Central memory CD8-positive, alpha-beta T cell (primary cell): ENCODE measurements around the gene NINJ2.

Experiments
- ATAC-seq: fragments of 150-1000 bp; cut with Tn5 transposase; replicated peaks from 2 replicates; pipeline ENCODE4 v1.10.0; 2022; ENCODE audit warnings: mild to moderate bottlenecking, moderate FRiP score, moderate number of reproducible peaks; ENCODE audit not compliant: poor library complexity, severe bottlenecking; ENCODE audit errors: extremely low read depth
- DNase-seq, 2 donors: peaks; one replicate each; pipeline ENCODE4 v3.0.0; 2021; ENCODE audit warnings: low spot score in 2 of 2
- H3K27ac Mint-ChIP-seq: one replicate; pipeline ENCODE4 v1.8.0; 2022; ENCODE audit warnings: low read depth, mild to moderate bottlenecking, moderate library complexity, mixed read lengths
- H3K27me3 Mint-ChIP-seq: one replicate; pipeline ENCODE4 v1.8.0; 2022; ENCODE audit warnings: mixed read lengths
- H3K36me3 Mint-ChIP-seq: one replicate; pipeline ENCODE4 v1.8.0; 2022; ENCODE audit warnings: mild to moderate bottlenecking, moderate library complexity, mixed read lengths; ENCODE audit not compliant: insufficient read depth
- H3K4me1 Mint-ChIP-seq: one replicate; pipeline ENCODE4 v1.8.0; 2022; ENCODE audit warnings: mixed read lengths
- H3K4me3 Mint-ChIP-seq: one replicate; pipeline ENCODE4 v1.8.0; 2022; ENCODE audit warnings: mild to moderate bottlenecking, moderate library complexity, mixed read lengths
- H3K9me3 Mint-ChIP-seq: one replicate; pipeline ENCODE4 v1.8.0; 2022; ENCODE audit warnings: mixed read lengths

NINJ2 gene

GRCh38 chr12:614411-614970, 48.8 kb downstream of the NINJ2 start:
- ATAC-seq: no peak

GRCh38 chr12:613996-614395, 49.2 kb downstream of the NINJ2 start:
- peaks cover 22% of the 10 kb centered on the region for H3K4me1 Mint-ChIP-seq
- H3K27me3 Mint-ChIP-seq: no peaks in the 10 kb centered on the region
- no peak for ATAC-seq
- no peak overlapping the region for H3K4me3 Mint-ChIP-seq
- DNase-seq: no peak
- no peak overlapping the region for H3K27ac Mint-ChIP-seq
- H3K36me3 Mint-ChIP-seq: no peaks in the 10 kb centered on the region
- no peaks in the 10 kb centered on the region for H3K9me3 Mint-ChIP-seq

More at GRCh38 chr12:614411-614970, 48.8 kb downstream of the NINJ2 start:
- H3K4me1 Mint-ChIP-seq: peaks cover 22% of the 10 kb centered on the region
- no peaks in the 10 kb centered on the region for H3K27me3 Mint-ChIP-seq
- H3K27ac Mint-ChIP-seq: no peak overlapping the region
- no peak for DNase-seq
- H3K4me3 Mint-ChIP-seq: no peak overlapping the region
- no peaks in the 10 kb centered on the region for H3K36me3 Mint-ChIP-seq
- H3K9me3 Mint-ChIP-seq: no peaks in the 10 kb centered on the region

GRCh38 chr12:612886-613285, 50.4 kb downstream of the NINJ2 start:
- H3K4me1 Mint-ChIP-seq: peaks cover 23% of the 10 kb centered on the region
- no peak overlapping the region for H3K27ac Mint-ChIP-seq
- H3K4me3 Mint-ChIP-seq: no peak overlapping the region
- DNase-seq (no peak), ATAC-seq (no peak)
- H3K27me3 Mint-ChIP-seq: no peaks in the 10 kb centered on the region
- H3K9me3 Mint-ChIP-seq: no peaks in the 10 kb centered on the region
- H3K36me3 Mint-ChIP-seq: no peaks in the 10 kb centered on the region

- Mint-ChIP-seq H3K9me3 (no peaks in the 10 kb centered on the region), H3K4me1 (peaks cover 29% of the 10 kb centered on the region), H3K27ac (no peak overlapping the region), H3K36me3 (no peaks in the 10 kb centered on the region), H3K4me3 (no peak overlapping the region), H3K27me3 (no peaks in the 10 kb centered on the region)
- no peak for DNase-seq
- no peak for ATAC-seq
Observed at GRCh38 chr12:612293-612692, 51.0 kb downstream of the NINJ2 start.

GRCh38 chr12:611721-612120, 51.5 kb downstream of the NINJ2 start:
- no peak for ATAC-seq
- H3K27ac Mint-ChIP-seq: no peak overlapping the region
- DNase-seq: no peak
- peaks cover 33% of the 10 kb centered on the region for H3K4me1 Mint-ChIP-seq
- H3K27me3 Mint-ChIP-seq: no peaks in the 10 kb centered on the region
- H3K4me3 Mint-ChIP-seq: no peak overlapping the region
- no peaks in the 10 kb centered on the region for H3K36me3 Mint-ChIP-seq
- H3K9me3 Mint-ChIP-seq: no peaks in the 10 kb centered on the region

- DNase-seq (no peak), ATAC-seq (no peak)
- Mint-ChIP-seq H3K36me3 (no peaks in the 10 kb centered on the region), H3K4me3 (no peak overlapping the region), H3K4me1 (peaks cover 25% of the 10 kb centered on the region), H3K9me3 (no peaks in the 10 kb centered on the region), H3K27ac (no peak overlapping the region), H3K27me3 (no peaks in the 10 kb centered on the region)
Observed at GRCh38 chr12:608921-609320, 54.3 kb downstream of the NINJ2 start.

GRCh38 chr12:608413-608812, 54.8 kb downstream of the NINJ2 start:
- Mint-ChIP-seq H3K4me1 (peaks cover 24% of the 10 kb centered on the region), H3K27ac (no peak overlapping the region), H3K27me3 (no peaks in the 10 kb centered on the region), H3K9me3 (no peaks in the 10 kb centered on the region), H3K36me3 (no peaks in the 10 kb centered on the region), H3K4me3 (no peak overlapping the region)
- no peak for DNase-seq
- no peak for ATAC-seq

GRCh38 chr12:607541-608001, 55.7 kb downstream of the NINJ2 start:
- ATAC-seq (no peak), DNase-seq (no peak)
- Mint-ChIP-seq H3K36me3 (no peaks in the 10 kb centered on the region), H3K9me3 (no peaks in the 10 kb centered on the region), H3K27ac (no peak overlapping the region), H3K27me3 (no peaks in the 10 kb centered on the region), H3K4me1 (peaks cover 24% of the 10 kb centered on the region), H3K4me3 (no peak overlapping the region)

GRCh38 chr12:604956-605355, 58.3 kb downstream of the NINJ2 start:
- Mint-ChIP-seq H3K27me3 (no peaks in the 10 kb centered on the region), H3K4me3 (no peak overlapping the region), H3K9me3 (no peaks in the 10 kb centered on the region), H3K27ac (no peak overlapping the region), H3K36me3 (no peaks in the 10 kb centered on the region), H3K4me1 (peaks cover 12% of the 10 kb centered on the region)
- ATAC-seq (no peak), DNase-seq (no peak)

GRCh38 chr12:602700-603068, 60.6 kb downstream of the NINJ2 start:
- H3K9me3 Mint-ChIP-seq: no peaks in the 10 kb centered on the region
- no peaks in the 10 kb centered on the region for H3K36me3 Mint-ChIP-seq
- no peak overlapping the region for H3K27ac Mint-ChIP-seq
- no peaks in the 10 kb centered on the region for H3K27me3 Mint-ChIP-seq
- no peak for ATAC-seq
- H3K4me1 Mint-ChIP-seq: peaks cover 7% of the 10 kb centered on the region
- H3K4me3 Mint-ChIP-seq: no peak overlapping the region
- DNase-seq: no peak

GRCh38 chr12:601976-602699, 61.1 kb downstream of the NINJ2 start:
- Mint-ChIP-seq H3K27ac (no peak overlapping the region), H3K36me3 (no peaks in the 10 kb centered on the region), H3K4me3 (no peak overlapping the region), H3K9me3 (no peaks in the 10 kb centered on the region), H3K4me1 (peaks cover 2% of the 10 kb centered on the region), H3K27me3 (no peaks in the 10 kb centered on the region)
- DNase-seq (no peak), ATAC-seq (no peak)

- no peaks in the 10 kb centered on the region for H3K9me3 Mint-ChIP-seq
- H3K27ac Mint-ChIP-seq: no peak overlapping the region
- no peaks in the 10 kb centered on the region for H3K4me1 Mint-ChIP-seq
- no peaks in the 10 kb centered on the region for H3K36me3 Mint-ChIP-seq
- no peak overlapping the region for H3K4me3 Mint-ChIP-seq
- ATAC-seq: no peak
- no peaks in the 10 kb centered on the region for H3K27me3 Mint-ChIP-seq
- DNase-seq: no peak
Observed at GRCh38 chr12:599756-600155, 63.5 kb downstream of the NINJ2 start.

GRCh38 chr12:597926-598568, 65.2 kb downstream of the NINJ2 start:
- Mint-ChIP-seq H3K36me3 (no peaks in the 10 kb centered on the region), H3K9me3 (no peaks in the 10 kb centered on the region), H3K4me3 (no peak overlapping the region), H3K4me1 (no peaks in the 10 kb centered on the region), H3K27ac (no peak overlapping the region), H3K27me3 (no peaks in the 10 kb centered on the region)
- ATAC-seq (no peak), DNase-seq (no peak)
